ENCODE results near the gene SLC7A4.

DNA sequence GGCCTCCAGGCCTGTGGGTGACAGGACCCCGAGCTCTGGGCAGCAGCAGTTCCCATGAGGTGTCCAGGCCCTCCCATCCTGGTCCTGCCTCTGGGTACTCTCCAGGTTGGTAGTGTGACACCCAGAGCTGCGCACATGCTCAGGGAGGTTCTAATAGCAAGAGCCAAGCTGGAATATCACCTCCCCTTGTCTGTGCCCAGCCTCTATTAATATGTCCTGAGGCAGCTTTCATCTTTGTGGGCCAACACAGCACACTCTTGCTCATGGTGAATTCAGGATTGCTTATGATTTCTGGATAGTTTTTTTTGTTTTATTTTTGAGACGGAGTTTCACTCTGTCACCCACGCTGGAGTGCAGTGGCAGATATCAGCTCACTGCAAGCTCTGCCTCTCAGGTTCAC lies 14.0 kb downstream of the SLC7A4 start:
- TF ChIP-seq, protein P1, sequence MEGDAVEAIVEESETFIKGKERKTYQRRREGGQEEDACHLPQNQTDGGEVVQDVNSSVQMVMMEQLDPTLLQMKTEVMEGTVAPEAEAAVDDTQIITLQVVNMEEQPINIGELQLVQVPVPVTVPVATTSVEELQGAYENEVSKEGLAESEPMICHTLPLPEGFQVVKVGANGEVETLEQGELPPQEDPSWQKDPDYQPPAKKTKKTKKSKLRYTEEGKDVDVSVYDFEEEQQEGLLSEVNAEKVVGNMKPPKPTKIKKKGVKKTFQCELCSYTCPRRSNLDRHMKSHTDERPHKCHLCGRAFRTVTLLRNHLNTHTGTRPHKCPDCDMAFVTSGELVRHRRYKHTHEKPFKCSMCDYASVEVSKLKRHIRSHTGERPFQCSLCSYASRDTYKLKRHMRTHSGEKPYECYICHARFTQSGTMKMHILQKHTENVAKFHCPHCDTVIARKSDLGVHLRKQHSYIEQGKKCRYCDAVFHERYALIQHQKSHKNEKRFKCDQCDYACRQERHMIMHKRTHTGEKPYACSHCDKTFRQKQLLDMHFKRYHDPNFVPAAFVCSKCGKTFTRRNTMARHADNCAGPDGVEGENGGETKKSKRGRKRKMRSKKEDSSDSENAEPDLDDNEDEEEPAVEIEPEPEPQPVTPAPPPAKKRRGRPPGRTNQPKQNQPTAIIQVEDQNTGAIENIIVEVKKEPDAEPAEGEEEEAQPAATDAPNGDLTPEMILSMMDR (IDR thresholded peaks at IDR 0.05; ENCODE audit: control extremely low read depth in 1 of 3, insufficient read depth in 1 of 3, low read depth in 1 of 3, low read length in 3 of 3): no peak
- TF ChIP-seq POLR2AphosphoS5 (IDR thresholded peaks at IDR 0.05; ENCODE audit: low read depth, low read length): no peak
- TF ChIP-seq CTBP2 (IDR thresholded peaks at IDR 0.05; ENCODE audit: borderline replicate concordance, insufficient read depth, insufficient read length, low read length): no peak
- no peak for TF ChIP-seq SUZ12 (IDR thresholded peaks at IDR 0.05; ENCODE audit: low read length)
- TF ChIP-seq KDM4A (IDR thresholded peaks at IDR 0.05; ENCODE audit: low read depth, low read length, severe bottlenecking): no peak
- no peak for TF ChIP-seq SP1 (IDR thresholded peaks at IDR 0.05; ENCODE audit: low read depth, low read length)
- TF ChIP-seq EZH2 (IDR thresholded peaks at IDR 0.05; ENCODE audit: low read depth, low read length, severe bottlenecking): no peak

Measured in H1 (cell line).